ENCODE measurements around the gene IZUMO2. TPM values are rescaled to one million over a fixed set of nuclear protein-coding genes. Genes with fewer than 3 reads are reported as not detected.

IZUMO2 gene
- total RNA-seq, 2 donors from 2014 or later = not detected

DNA sequence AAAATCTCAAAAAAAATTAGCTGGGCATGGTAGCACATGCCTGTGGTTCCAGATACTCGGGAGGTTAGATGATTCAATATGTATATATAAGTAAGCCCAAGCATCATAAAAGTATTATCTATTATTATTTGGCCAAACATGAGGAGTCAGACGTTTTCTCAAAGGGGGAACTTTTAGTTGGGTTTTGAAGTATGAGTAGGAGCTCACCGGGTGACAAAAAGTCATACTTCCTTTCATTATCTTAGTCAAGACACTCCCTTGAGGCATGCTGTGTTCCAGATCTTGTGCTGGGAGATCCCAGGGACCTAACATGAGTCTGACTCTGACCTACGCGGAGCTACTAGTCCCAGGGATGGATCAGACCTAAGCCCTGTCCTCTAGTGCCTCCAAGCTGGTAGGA lies 32.1 kb upstream of the IZUMO2 start:
- DNase-seq (ENCODE audit: low spot score) = no peak
- TF ChIP-seq, protein P1, sequence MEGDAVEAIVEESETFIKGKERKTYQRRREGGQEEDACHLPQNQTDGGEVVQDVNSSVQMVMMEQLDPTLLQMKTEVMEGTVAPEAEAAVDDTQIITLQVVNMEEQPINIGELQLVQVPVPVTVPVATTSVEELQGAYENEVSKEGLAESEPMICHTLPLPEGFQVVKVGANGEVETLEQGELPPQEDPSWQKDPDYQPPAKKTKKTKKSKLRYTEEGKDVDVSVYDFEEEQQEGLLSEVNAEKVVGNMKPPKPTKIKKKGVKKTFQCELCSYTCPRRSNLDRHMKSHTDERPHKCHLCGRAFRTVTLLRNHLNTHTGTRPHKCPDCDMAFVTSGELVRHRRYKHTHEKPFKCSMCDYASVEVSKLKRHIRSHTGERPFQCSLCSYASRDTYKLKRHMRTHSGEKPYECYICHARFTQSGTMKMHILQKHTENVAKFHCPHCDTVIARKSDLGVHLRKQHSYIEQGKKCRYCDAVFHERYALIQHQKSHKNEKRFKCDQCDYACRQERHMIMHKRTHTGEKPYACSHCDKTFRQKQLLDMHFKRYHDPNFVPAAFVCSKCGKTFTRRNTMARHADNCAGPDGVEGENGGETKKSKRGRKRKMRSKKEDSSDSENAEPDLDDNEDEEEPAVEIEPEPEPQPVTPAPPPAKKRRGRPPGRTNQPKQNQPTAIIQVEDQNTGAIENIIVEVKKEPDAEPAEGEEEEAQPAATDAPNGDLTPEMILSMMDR (IDR thresholded peaks at IDR 0.05) = no peak
- peaks cover 0 to 16% of the 10 kb centered on the region in 2 donors for H3K4me1 ChIP-seq (ENCODE audit: control insufficient read depth in 1 of 2, low read depth in 2 of 2)
- no peaks in the 10 kb centered on the region for H3K9me3 ChIP-seq
- H3K27me3 ChIP-seq (replicated peaks; ENCODE audit: insufficient read depth) = no peaks in the 10 kb centered on the region
- H3K4me3 ChIP-seq = no peak overlapping the region
- H3K27ac ChIP-seq = no peak overlapping the region
- no peak for ATAC-seq (ENCODE audit: insufficient number of reproducible peaks, low FRiP score, low read depth)
- no peaks in the 10 kb centered on the region for H3K36me3 ChIP-seq

DNA sequence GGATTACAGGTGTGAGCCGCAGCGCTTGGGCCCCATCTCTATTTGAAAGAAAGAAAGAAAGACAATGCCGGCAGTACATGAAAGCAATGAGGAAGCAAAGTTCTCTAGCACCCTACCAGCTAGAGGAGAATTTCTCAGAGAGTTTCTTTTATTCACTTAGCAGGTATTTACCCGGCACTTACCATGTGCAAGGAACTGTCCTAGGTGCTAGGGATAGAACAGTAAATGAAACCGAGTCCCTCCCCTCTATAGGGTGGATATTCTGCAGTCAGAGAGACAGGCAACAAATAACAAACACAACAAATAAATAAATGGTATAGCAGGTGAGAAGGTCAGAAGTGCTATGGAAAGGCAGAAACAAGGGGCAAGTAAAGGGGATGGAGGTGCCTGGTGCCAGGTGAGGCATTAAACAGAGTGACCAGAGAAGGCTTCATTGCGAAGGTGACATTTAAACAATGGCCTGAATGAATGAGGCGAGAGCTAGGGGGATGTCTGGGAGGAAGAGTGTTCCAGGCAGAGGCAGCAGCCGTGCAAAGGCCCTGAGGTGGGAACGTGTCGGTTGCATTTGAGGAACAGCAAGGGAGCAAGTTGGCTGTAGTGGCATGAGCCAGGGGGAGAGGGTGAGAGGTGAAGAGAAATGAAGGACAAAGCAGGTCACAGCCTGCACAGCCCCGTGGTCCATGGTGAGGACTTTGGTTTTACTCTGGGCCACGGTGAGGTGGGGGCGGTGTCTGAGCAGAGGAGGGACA lies 29.6 kb upstream of the IZUMO2 start:
- no peaks in the 10 kb centered on the region for H3K36me3 ChIP-seq
- DNase-seq (ENCODE audit: low spot score) (no peak), ATAC-seq (ENCODE audit: insufficient number of reproducible peaks, low FRiP score, low read depth) (no peak)
- no peak overlapping the region for H3K27ac ChIP-seq
- no peaks in the 10 kb centered on the region for H3K4me1 ChIP-seq (ENCODE audit: control insufficient read depth in 1 of 2, low read depth in 2 of 2)
- no peaks in the 10 kb centered on the region for H3K9me3 ChIP-seq
- TF ChIP-seq, protein P1 (IDR thresholded peaks at IDR 0.05) = no peak
- H3K4me3 ChIP-seq = no peak overlapping the region
- no peaks in the 10 kb centered on the region for H3K27me3 ChIP-seq (replicated peaks; ENCODE audit: insufficient read depth)

DNA sequence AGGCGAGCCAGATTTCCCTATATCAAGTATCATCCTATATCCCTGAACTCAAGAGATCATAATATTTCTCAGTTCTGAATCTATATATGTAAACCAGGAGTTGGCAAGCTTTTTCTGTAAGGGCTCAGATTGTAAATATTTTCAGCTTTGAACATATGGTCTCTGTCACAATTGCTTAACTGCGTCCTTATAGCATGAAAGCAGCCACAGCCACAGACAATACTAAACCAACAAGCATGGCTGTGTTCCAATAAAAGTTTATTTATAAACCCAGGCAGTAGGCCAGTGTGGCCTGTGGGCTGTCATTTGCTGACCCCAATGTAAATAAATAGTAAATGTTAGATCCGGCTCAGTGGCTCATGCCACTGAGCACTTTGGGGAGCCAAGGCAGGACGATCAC lies 28.1 kb upstream of the IZUMO2 start:
- no peak for ATAC-seq (ENCODE audit: insufficient number of reproducible peaks, low FRiP score, low read depth)
- H3K4me3 ChIP-seq = no peak overlapping the region
- H3K4me1 ChIP-seq (ENCODE audit: control insufficient read depth in 1 of 2, low read depth in 2 of 2) = no peaks in the 10 kb centered on the region
- no peaks in the 10 kb centered on the region for H3K36me3 ChIP-seq
- DNase-seq (ENCODE audit: low spot score) = no peak
- H3K27ac ChIP-seq = no peak overlapping the region
- no peaks in the 10 kb centered on the region for H3K27me3 ChIP-seq (replicated peaks; ENCODE audit: insufficient read depth)
- TF ChIP-seq, protein P1 (IDR thresholded peaks at IDR 0.05) = no peak
- no peaks in the 10 kb centered on the region for H3K9me3 ChIP-seq

DNA sequence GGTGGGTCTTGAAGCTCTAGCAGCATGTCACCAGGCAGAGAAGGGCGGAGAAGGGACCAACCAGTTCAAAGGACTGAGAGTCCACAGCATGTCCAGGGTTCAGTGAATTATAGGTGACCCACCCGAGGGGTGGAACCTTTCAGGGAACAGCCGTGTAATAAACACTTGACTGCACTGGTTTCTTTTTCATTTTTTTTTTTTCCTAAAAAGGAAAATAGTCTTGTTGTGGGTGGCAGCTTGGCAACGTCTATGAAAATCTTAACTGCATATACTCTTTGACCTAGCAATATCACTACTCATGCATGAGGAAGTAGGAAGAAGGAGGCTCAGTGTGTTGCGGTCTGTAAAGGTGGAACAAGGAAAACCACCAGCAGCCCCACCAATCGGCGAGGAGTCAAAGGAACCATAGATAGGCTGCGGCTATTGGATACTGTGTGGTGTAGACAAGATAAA lies 27.4 kb upstream of the IZUMO2 start:
- H3K9me3 ChIP-seq = no peaks in the 10 kb centered on the region
- H3K27me3 ChIP-seq (replicated peaks; ENCODE audit: insufficient read depth) = no peaks in the 10 kb centered on the region
- no peak overlapping the region for H3K27ac ChIP-seq
- no peaks in the 10 kb centered on the region for H3K4me1 ChIP-seq (ENCODE audit: control insufficient read depth in 1 of 2, low read depth in 2 of 2)
- DNase-seq (ENCODE audit: low spot score) (no peak), ATAC-seq (ENCODE audit: insufficient number of reproducible peaks, low FRiP score, low read depth) (no peak)
- TF ChIP-seq, protein P1 (IDR thresholded peaks at IDR 0.05) = no peak
- H3K4me3 ChIP-seq = no peak overlapping the region
- H3K36me3 ChIP-seq = no peaks in the 10 kb centered on the region

DNA sequence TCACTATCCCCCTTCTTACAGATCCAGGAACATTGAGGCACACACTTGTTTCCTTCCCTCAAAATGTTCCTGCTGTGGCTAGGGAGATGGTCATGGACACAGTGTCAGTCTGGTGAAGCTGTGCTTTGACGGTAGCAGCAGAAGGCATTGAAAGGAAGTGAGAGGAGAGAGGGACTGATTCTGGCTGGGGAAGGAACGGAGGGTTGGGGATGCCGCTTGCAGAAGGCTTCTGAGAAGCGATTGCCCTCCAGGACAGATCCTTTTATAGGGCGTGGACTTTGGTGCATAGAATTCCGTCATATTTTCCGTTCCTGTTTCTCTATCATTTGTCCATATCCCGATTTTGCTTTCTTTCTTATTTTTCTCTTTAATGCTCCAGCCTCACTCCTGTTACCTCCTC lies 26.2 kb upstream of the IZUMO2 start:
- H3K27me3 ChIP-seq (replicated peaks; ENCODE audit: insufficient read depth) = no peaks in the 10 kb centered on the region

More for the DNA sequence above, 26.2 kb upstream of the IZUMO2 start:
- ATAC-seq (ENCODE audit: insufficient number of reproducible peaks, low FRiP score, low read depth) = no peak
- Histone ChIP-seq H3K36me3 (no peaks in the 10 kb centered on the region), H3K4me3 (no peak overlapping the region), H3K9me3 (no peaks in the 10 kb centered on the region), H3K27ac (no peak overlapping the region), H3K4me1 (ENCODE audit: control insufficient read depth in 1 of 2, low read depth in 2 of 2) (no peaks in the 10 kb centered on the region)
- TF ChIP-seq, protein P1 (IDR thresholded peaks at IDR 0.05) = no peak
- no peak for DNase-seq (ENCODE audit: low spot score)

Measured in thoracic aorta (tissue), 2 donors.